HepG2 (cell line): Measurements from ENCODE around the gene SLCO4A1. TPM values are rescaled to one million over a fixed set of nuclear protein-coding genes. Genes with fewer than 3 reads are reported as not detected.

Experiments used
- ATAC-seq: fragments of 200-7000 bp; cut with Tn5 transposase; 3 replicates; pipeline ENCODE4 v1.9.1; 2020; ENCODE audit warnings: mild to moderate bottlenecking, moderate library complexity
- BruUV-seq: library from RNA; stranded (reverse); fragments of 400-500 nt; replicated peaks from 2 replicates; lab custom pipeline; 2021; lab: Mats Ljungman, UMichigan
- CTCF ChIA-PET: fragments of 300-600 bp; formaldehyde crosslinking; extraction: SDS; loops from one replicate; lab custom pipeline; 2021; ENCODE audit warnings: low total read pairs, inconsistent platforms, low intra/inter-chr PET ratio; lab: Yijun Ruan, JAX
- POLR2A ChIA-PET: fragments of 350-600 bp; sonication (Branson Sonifier 250); formaldehyde crosslinking; loops from one replicate; lab custom pipeline; 2020; ENCODE audit warnings: antibody characterized with exemption, inconsistent platforms; lab: Yijun Ruan, JAX
- DNase-seq: peaks from one replicate; pipeline ENCODE4 v3.0.0-alpha.2; 2015; ENCODE audit warnings: low spot score
- FAIRE-seq: peaks from 3 replicates; lab custom pipeline; 2011; peaks lifted over from hg19 to GRCh38; lab: Jason Lieb, UNC
- H2AFZ ChIP-seq: one replicate; pipeline ENCODE4 v1.6.1; 2011; ENCODE audit warnings: low read length, inconsistent platforms
- H3K27ac ChIP-seq: fragments of 300-600 bp; 3 replicates; pipeline ENCODE4 v1.8.0; 2011; ENCODE audit warnings: mixed run types, mild to moderate bottlenecking, mixed read lengths, low read length, inconsistent platforms; ENCODE audit not compliant: insufficient read depth; ENCODE audit errors: extremely low read length
- H3K27me3 ChIP-seq, 2 experiments: fragments of 200-600 bp in 1 of 2; 2 replicates in 1 of 2; 3 replicates in 1 of 2; pipeline versions ENCODE4 v1.6.0 to v1.8.0; 2011; ENCODE audit warnings: low read length in 2 of 2, mild to moderate bottlenecking in 2 of 2, moderate library complexity in 2 of 2, inconsistent platforms in 1 of 2; ENCODE audit not compliant: insufficient read depth in 2 of 2, control insufficient read depth in 1 of 2
- H3K36me3 ChIP-seq, 2 experiments: fragments of 200-600 bp in 1 of 2; replicated peaks in 1 of 2; 2 replicates in 1 of 2; 3 replicates in 1 of 2; pipeline versions ENCODE4 v1.5.1 to v1.8.0; 2011; ENCODE audit warnings: low read length in 2 of 2, inconsistent platforms in 1 of 2; ENCODE audit not compliant: insufficient read depth in 2 of 2, control insufficient read depth in 1 of 2
- H3K4me1 ChIP-seq: 2 replicates; pipeline ENCODE4 v1.5.1; 2012; ENCODE audit warnings: low read length, inconsistent platforms; ENCODE audit not compliant: insufficient read depth
- H3K4me2 ChIP-seq: 2 replicates; pipeline ENCODE4 v1.6.0; 2011; ENCODE audit warnings: low read depth, low read length, inconsistent platforms
- H3K4me3 ChIP-seq, 3 experiments: fragments of 200-600 bp in 1 of 3; sonication (generic), shearing (Covaris generic) in 1 of 3; replicated peaks in 1 of 3; 2 replicates each; pipeline ENCODE4 v1.5.1; 2011 to 2016; ENCODE audit warnings: low read length in 3 of 3, inconsistent platforms in 2 of 3, low read depth in 2 of 3, mild to moderate bottlenecking in 2 of 3, control low read depth in 1 of 3, mixed read lengths in 1 of 3; ENCODE audit not compliant: insufficient read depth in 1 of 3
- H3K79me2 ChIP-seq: one replicate; pipeline ENCODE4 v1.6.1; 2011; ENCODE audit warnings: low read length, inconsistent platforms; ENCODE audit not compliant: insufficient read depth
- H3K9ac ChIP-seq: 2 replicates; pipeline ENCODE4 v1.6.0; 2011; ENCODE audit warnings: mild to moderate bottlenecking, low read depth, low read length, inconsistent platforms; ENCODE audit not compliant: insufficient read depth
- H3K9me3 ChIP-seq: 2 replicates; pipeline ENCODE4 v1.5.1; 2012; ENCODE audit warnings: mild to moderate bottlenecking, low read length
- H4K20me1 ChIP-seq: 2 replicates; pipeline ENCODE4 v1.6.0; 2011; ENCODE audit warnings: inconsistent platforms, mild to moderate bottlenecking, low read length, moderate library complexity; ENCODE audit not compliant: insufficient read depth
- CREM ChIP-seq, 2 experiments: sonication (generic) in 1 of 2; formaldehyde crosslinking in 1 of 2; IDR thresholded peaks; 2 replicates each; pipeline versions ENCODE4 v1.4.0 to v1.6.1; 2016 to 2020; ENCODE audit warnings: antibody characterized with exemption in 1 of 2, mild to moderate bottlenecking in 1 of 2, missing genetic modification reagents in 1 of 2
- E2F1 ChIP-seq: sonication (generic); formaldehyde crosslinking; IDR thresholded peaks from 2 replicates; pipeline ENCODE4 v1.5.0; 2020; ENCODE audit warnings: missing genetic modification reagents
- EZH2 ChIP-seq: conservative IDR thresholded peaks from 2 replicates; pipeline ENCODE4 v1.6.1; 2012; ENCODE audit warnings: mild to moderate bottlenecking, low read depth, low read length, moderate library complexity
- HNRNPLL ChIP-seq: fragments of 200-400 bp; formaldehyde crosslinking; IDR thresholded peaks from 2 replicates; pipeline ENCODE4 v1.6.1; 2017; ENCODE audit warnings: mild to moderate bottlenecking, low read depth, low read length; ENCODE audit not compliant: poor library complexity, severe bottlenecking
- ZNF383 ChIP-seq: sonication (generic); formaldehyde crosslinking; IDR thresholded peaks from 2 replicates; pipeline ENCODE4 v1.4.0; 2020; ENCODE audit warnings: missing genetic modification reagents, mild to moderate bottlenecking, borderline replicate concordance
- ZNF616 ChIP-seq: sonication (generic); formaldehyde crosslinking; IDR thresholded peaks from 2 replicates; pipeline ENCODE4 v1.5.0; 2020; ENCODE audit warnings: low read depth, mild to moderate bottlenecking, missing genetic modification reagents
- WGBS: methylation state at CpG from one replicate; pipeline ENCODE4 v1.1.6; 2017; ENCODE audit warnings: low lambda C conversion rate; 5-methylcytosine and 5-hydroxymethylcytosine counted together
- in situ Hi-C: cut with HindIII; loops from 2 replicates; pipeline ENCODE4 v1.10.0; 2017; ENCODE audit warnings: low pct_unique_long_range_greater_than_20kb; ENCODE audit not compliant: extremely low pct_ligation_motif_present
- intact Hi-C: fragments of 100-400 bp; cut with micrococcal nuclease; formaldehyde crosslinking; loops from one replicate; pipeline ENCODE4 v1.10.0; 2022; ENCODE audit not compliant: unreplicated experiment
- polyA plus RNA-seq, 8 experiments: library from polyadenylated mRNA; depleted of rRNA in 3 of 8; stranded (reverse) in 7 of 8; unstranded in 1 of 8; fragments of >200 nt; fragmentation: Illumina TruSeq in 4 of 8; extraction: Trizol in 4 of 8; gene quantifications; 2 replicates each; pipeline versions ENCODE4 v1.2.1 to v1.2.3, GENCODE V29; 2011 to 2016; ENCODE audit warnings: low read depth in 4 of 8, missing spikeins in 1 of 8, mixed read lengths in 1 of 8; ENCODE audit not compliant: insufficient read depth in 1 of 8
- total RNA-seq, 5 experiments: library from RNA; depleted of rRNA; stranded (reverse); fragments of >200 nt; fragmentation: Illumina TruSeq; extraction: Trizol; gene quantifications; 2 replicates each; pipeline ENCODE4 v1.2.3, GENCODE V29; 2016; ENCODE audit warnings: low read depth in 1 of 5

Gene SLCO4A1
- total and polyA plus RNA-seq, 2 of the 13 experiments (the other 11 are each of a cell fraction or from before 2014, with no cell fraction given): 55.5 to 112 TPM

GRCh38 chr20:62692176-62692575, 49.9 kb downstream of the SLCO4A1 start:
- peaks cover 7% of the 10 kb centered on the region; the same call in 1 of the 2 replicates for H4K20me1 ChIP-seq
- H3K79me2 ChIP-seq: no peaks in the 10 kb centered on the region
- intact Hi-C loops (no loop called here), in situ Hi-C loops (no loop called here)
- no peaks in the 10 kb centered on the region for H3K36me3 ChIP-seq
- DNase-seq (no peak), FAIRE-seq (no peak)
- WGBS: 49% methylated on average over 4 of the region's 8 CpGs
- H3K4me1 ChIP-seq: no peaks in the 10 kb centered on the region
- H3K27ac ChIP-seq: no peak overlapping the region
- no peaks in the 10 kb centered on the region for H3K9me3 ChIP-seq
- TF ChIP-seq E2F1 (CRISPR knock-in tag) (no peak), HNRNPLL (peak; percentile 19), CREM (IDR thresholded peaks at IDR 0.05) (no peak), CREM (CRISPR knock-in tag; IDR thresholded peaks at IDR 0.05) (no peak)
- TF ChIP-seq, all 625 proteins: peak for 1
- Histone ChIP-seq H2AFZ (no peak overlapping the region), H3K27me3 (peaks cover 56 to 98% of the 10 kb centered on the region in 2 experiments), H3K4me2 (no peak overlapping the region), H3K9ac (no peak overlapping the region), H3K4me3 (no peak overlapping the region)
- CTCF ChIA-PET: no interaction called here
- no TSS peak for BruUV-seq
- POLR2A ChIA-PET: no interaction called here
- no peak for ATAC-seq

- FAIRE-seq (no peak), ATAC-seq (no peak), DNase-seq (no peak)
- H3K4me2 ChIP-seq: no peak overlapping the region
- H3K9me3 ChIP-seq: no peaks in the 10 kb centered on the region
- TF ChIP-seq ZNF383 (CRISPR knock-in tag) (0 out of 2 replicates have a peak, but pooled peaks have one; percentile 26), ZNF616 (CRISPR knock-in tag) (no peak), EZH2 (peak; percentile 75; the same call in 1 of the 2 replicates)
- intact Hi-C loops: no loop called here
- H3K79me2 ChIP-seq: no peaks in the 10 kb centered on the region
- no peak overlapping the region for H2AFZ ChIP-seq
- WGBS: 25% methylated on average over 14 of the region's 22 CpGs
- in situ Hi-C loops: no loop called here
- H3K4me1 ChIP-seq: no peaks in the 10 kb centered on the region
- no peak overlapping the region for H3K4me3 ChIP-seq
- ChIA-PET POLR2A (no interaction called here), CTCF (no interaction called here)
- no TSS peak for BruUV-seq
- peaks cover 7% of the 10 kb centered on the region; the same call in 1 of the 2 replicates for H4K20me1 ChIP-seq
- no peaks in the 10 kb centered on the region for H3K36me3 ChIP-seq
- H3K27ac ChIP-seq: no peak overlapping the region
- no peak overlapping the region for H3K9ac ChIP-seq
- peaks cover 56 to 98% of the 10 kb centered on the region in 2 experiments for H3K27me3 ChIP-seq
Observed at GRCh38 chr20:62692801-62693523, 50.7 kb downstream of the SLCO4A1 start.
